ENCODE measurements around the gene PDE4D.

The PDE4D gene

GRCh38 chr5:59341155-59341554 is 552.4 kb downstream of the PDE4D start:
- Histone ChIP-seq H3K36me3 (ENCODE audit: control insufficient read depth in 1 of 2, insufficient read depth in 2 of 2, low read length in 2 of 2) (no peaks in the 10 kb centered on the region), H3K27me3 (ENCODE audit: low read depth, low read length) (no peaks in the 10 kb centered on the region), H3K27ac (ENCODE audit: low read length) (no peak overlapping the region), H3K9me3 (ENCODE audit: control insufficient read depth in 1 of 2, low read length in 2 of 2) (no peaks in the 10 kb centered on the region), H3K4me1 (ENCODE audit: control insufficient read depth in 1 of 2, insufficient read depth in 2 of 2, low read length in 2 of 2) (peaks cover 0 to 8% of the 10 kb centered on the region in 2 donors), H3K4me3 (ENCODE audit: low read depth in 1 of 2, low read length in 2 of 2) (no peak overlapping the region)

- no peaks in the 10 kb centered on the region for H3K27me3 ChIP-seq (ENCODE audit: low read depth, low read length)
- H3K27ac ChIP-seq (ENCODE audit: low read length), result no peak overlapping the region
- H3K4me1 ChIP-seq (ENCODE audit: control insufficient read depth in 1 of 2, insufficient read depth in 2 of 2, low read length in 2 of 2), result peaks cover 0 to 12% of the 10 kb centered on the region in 2 donors
- H3K4me3 ChIP-seq (ENCODE audit: low read depth in 1 of 2, low read length in 2 of 2), result no peak overlapping the region
- no peaks in the 10 kb centered on the region for H3K9me3 ChIP-seq (ENCODE audit: control insufficient read depth in 1 of 2, low read length in 2 of 2)
- H3K36me3 ChIP-seq (ENCODE audit: control insufficient read depth in 1 of 2, insufficient read depth in 2 of 2, low read length in 2 of 2), result no peaks in the 10 kb centered on the region
These were observed 552.9 kb downstream of the PDE4D start for GRCh38 chr5:59340637-59341036.

- Histone ChIP-seq H3K9me3 (ENCODE audit: control insufficient read depth in 1 of 2, low read length in 2 of 2) (no peaks in the 10 kb centered on the region), H3K4me3 (ENCODE audit: low read depth in 1 of 2, low read length in 2 of 2) (no peak overlapping the region), H3K4me1 (ENCODE audit: control insufficient read depth in 1 of 2, insufficient read depth in 2 of 2, low read length in 2 of 2) (peaks cover 0 to 12% of the 10 kb centered on the region in 2 donors), H3K27ac (ENCODE audit: low read length) (no peak overlapping the region), H3K27me3 (ENCODE audit: low read depth, low read length) (no peaks in the 10 kb centered on the region), H3K36me3 (ENCODE audit: control insufficient read depth in 1 of 2, insufficient read depth in 2 of 2, low read length in 2 of 2) (no peaks in the 10 kb centered on the region)
These were observed 556.3 kb downstream of the PDE4D start for GRCh38 chr5:59337240-59337639.

- no peak overlapping the region for H3K27ac ChIP-seq (ENCODE audit: low read length)
- H3K4me1 ChIP-seq (ENCODE audit: control insufficient read depth in 1 of 2, insufficient read depth in 2 of 2, low read length in 2 of 2), result peaks cover 0 to 12% of the 10 kb centered on the region in 2 donors
These were observed 558.0 kb downstream of the PDE4D start for GRCh38 chr5:59335544-59335943.

GRCh38 chr5:59333416-59333815 is 560.1 kb downstream of the PDE4D start:
- Histone ChIP-seq H3K4me1 (ENCODE audit: control insufficient read depth in 1 of 2, insufficient read depth in 2 of 2, low read length in 2 of 2) (peaks cover 8 to 24% of the 10 kb centered on the region in 2 donors), H3K9me3 (ENCODE audit: control insufficient read depth in 1 of 2, low read length in 2 of 2) (no peaks in the 10 kb centered on the region), H3K4me3 (ENCODE audit: low read depth in 1 of 2, low read length in 2 of 2) (no peak overlapping the region), H3K36me3 (ENCODE audit: control insufficient read depth in 1 of 2, insufficient read depth in 2 of 2, low read length in 2 of 2) (no peaks in the 10 kb centered on the region), H3K27ac (ENCODE audit: low read length) (no peak overlapping the region), H3K27me3 (ENCODE audit: low read depth, low read length) (no peaks in the 10 kb centered on the region)

More at GRCh38 chr5:59335544-59335943, 558.0 kb downstream of the PDE4D start:
- Histone ChIP-seq H3K27me3 (ENCODE audit: low read depth, low read length) (no peaks in the 10 kb centered on the region), H3K4me3 (ENCODE audit: low read depth in 1 of 2, low read length in 2 of 2) (no peak overlapping the region), H3K36me3 (ENCODE audit: control insufficient read depth in 1 of 2, insufficient read depth in 2 of 2, low read length in 2 of 2) (no peaks in the 10 kb centered on the region), H3K9me3 (ENCODE audit: control insufficient read depth in 1 of 2, low read length in 2 of 2) (no peaks in the 10 kb centered on the region)

GRCh38 chr5:59332236-59332973 is 561.1 kb downstream of the PDE4D start:
- no peaks in the 10 kb centered on the region for H3K9me3 ChIP-seq (ENCODE audit: control insufficient read depth in 1 of 2, low read length in 2 of 2)
- H3K36me3 ChIP-seq (ENCODE audit: control insufficient read depth in 1 of 2, insufficient read depth in 2 of 2, low read length in 2 of 2), result no peaks in the 10 kb centered on the region
- peaks cover 8 to 25% of the 10 kb centered on the region in 2 donors for H3K4me1 ChIP-seq (ENCODE audit: control insufficient read depth in 1 of 2, insufficient read depth in 2 of 2, low read length in 2 of 2)
- no peak overlapping the region for H3K4me3 ChIP-seq (ENCODE audit: low read depth in 1 of 2, low read length in 2 of 2)
- no peak overlapping the region for H3K27ac ChIP-seq (ENCODE audit: low read length)
- no peaks in the 10 kb centered on the region for H3K27me3 ChIP-seq (ENCODE audit: low read depth, low read length)

DNA sequence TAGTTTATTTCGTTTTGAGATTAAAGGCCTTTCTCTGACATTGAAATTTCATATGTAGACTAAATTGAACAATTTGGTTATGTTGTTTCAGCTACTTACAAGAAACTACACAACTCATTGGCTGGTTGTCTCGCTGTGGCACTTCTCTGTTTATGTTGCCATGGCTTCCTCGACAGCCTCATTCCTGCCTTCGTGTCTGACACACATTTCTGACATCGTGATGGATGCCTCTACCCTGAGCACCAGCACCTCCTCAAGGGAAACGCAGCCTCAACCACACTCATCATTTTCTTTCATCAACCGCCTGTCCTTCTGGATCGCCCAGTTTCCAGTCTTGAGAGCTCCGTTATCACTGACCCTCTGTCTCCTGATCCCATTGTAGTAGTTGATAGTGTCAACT is 562.8 kb downstream of the PDE4D start:
- no peaks in the 10 kb centered on the region for H3K36me3 ChIP-seq (ENCODE audit: control insufficient read depth in 1 of 2, insufficient read depth in 2 of 2, low read length in 2 of 2)
- H3K27me3 ChIP-seq (ENCODE audit: low read depth, low read length), result no peaks in the 10 kb centered on the region
- no peak overlapping the region for H3K27ac ChIP-seq (ENCODE audit: low read length)
- peaks cover 8 to 17% of the 10 kb centered on the region in 2 donors for H3K4me1 ChIP-seq (ENCODE audit: control insufficient read depth in 1 of 2, insufficient read depth in 2 of 2, low read length in 2 of 2)
- H3K9me3 ChIP-seq (ENCODE audit: control insufficient read depth in 1 of 2, low read length in 2 of 2), result no peaks in the 10 kb centered on the region
- H3K4me3 ChIP-seq (ENCODE audit: low read depth in 1 of 2, low read length in 2 of 2), result no peak overlapping the region

DNA sequence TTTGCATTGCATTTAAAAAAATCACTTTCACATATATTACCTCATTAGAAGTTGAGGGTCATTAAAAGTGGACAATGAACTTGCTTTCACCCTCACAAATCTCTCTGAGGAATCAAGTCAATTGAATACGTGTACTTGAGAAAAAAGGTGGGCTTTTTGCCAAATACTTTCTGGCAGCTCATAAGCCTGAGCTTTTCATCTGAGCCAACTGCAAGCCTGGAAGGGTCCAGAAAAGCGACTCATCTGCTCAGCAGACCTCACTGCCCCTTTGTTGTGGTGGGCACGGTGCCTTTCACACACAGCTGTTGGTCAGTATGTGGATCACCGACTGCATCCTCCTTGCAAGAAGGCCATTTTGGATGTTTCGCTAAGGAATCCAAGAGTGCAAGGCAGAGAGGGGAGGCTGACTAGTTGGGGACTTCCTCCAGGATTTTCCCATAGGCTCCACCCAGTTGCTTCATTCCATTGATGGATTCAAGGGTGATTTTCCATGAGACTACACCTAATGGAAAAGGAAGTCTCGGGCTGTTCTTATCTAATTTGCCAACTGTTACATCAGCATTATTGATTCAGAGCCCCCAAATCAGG is 564.7 kb downstream of the PDE4D start:
- no peaks in the 10 kb centered on the region for H3K36me3 ChIP-seq (ENCODE audit: control insufficient read depth in 1 of 2, insufficient read depth in 2 of 2, low read length in 2 of 2)
- peaks cover 8 to 17% of the 10 kb centered on the region in 2 donors for H3K4me1 ChIP-seq (ENCODE audit: control insufficient read depth in 1 of 2, insufficient read depth in 2 of 2, low read length in 2 of 2)
- no peak overlapping the region for H3K27ac ChIP-seq (ENCODE audit: low read length)
- H3K9me3 ChIP-seq (ENCODE audit: control insufficient read depth in 1 of 2, low read length in 2 of 2), result no peaks in the 10 kb centered on the region
- no peaks in the 10 kb centered on the region for H3K27me3 ChIP-seq (ENCODE audit: low read depth, low read length)
- H3K4me3 ChIP-seq (ENCODE audit: low read depth in 1 of 2, low read length in 2 of 2), result no peak overlapping the region

GRCh38 chr5:59327191-59327980 is 566.1 kb downstream of the PDE4D start:
- H3K27me3 ChIP-seq (ENCODE audit: low read depth, low read length), result no peaks in the 10 kb centered on the region
- H3K36me3 ChIP-seq (ENCODE audit: control insufficient read depth in 1 of 2, insufficient read depth in 2 of 2, low read length in 2 of 2), result no peaks in the 10 kb centered on the region
- no peak overlapping the region for H3K4me3 ChIP-seq (ENCODE audit: low read depth in 1 of 2, low read length in 2 of 2)
- no peaks in the 10 kb centered on the region for H3K9me3 ChIP-seq (ENCODE audit: control insufficient read depth in 1 of 2, low read length in 2 of 2)
- peaks cover 11 to 17% of the 10 kb centered on the region in 2 donors for H3K4me1 ChIP-seq (ENCODE audit: control insufficient read depth in 1 of 2, insufficient read depth in 2 of 2, low read length in 2 of 2)
- H3K27ac ChIP-seq (ENCODE audit: low read length), result no peak overlapping the region

GRCh38 chr5:59326596-59326995 is 566.9 kb downstream of the PDE4D start:
- Histone ChIP-seq H3K27me3 (ENCODE audit: low read depth, low read length) (no peaks in the 10 kb centered on the region), H3K36me3 (ENCODE audit: control insufficient read depth in 1 of 2, insufficient read depth in 2 of 2, low read length in 2 of 2) (no peaks in the 10 kb centered on the region), H3K27ac (ENCODE audit: low read length) (no peak overlapping the region), H3K4me3 (ENCODE audit: low read depth in 1 of 2, low read length in 2 of 2) (no peak overlapping the region), H3K4me1 (ENCODE audit: control insufficient read depth in 1 of 2, insufficient read depth in 2 of 2, low read length in 2 of 2) (peaks cover 19 to 21% of the 10 kb centered on the region in 2 donors), H3K9me3 (ENCODE audit: control insufficient read depth in 1 of 2, low read length in 2 of 2) (no peaks in the 10 kb centered on the region)

- peaks cover 21% of the 10 kb centered on the region in 2 donors for H3K4me1 ChIP-seq (ENCODE audit: control insufficient read depth in 1 of 2, insufficient read depth in 2 of 2, low read length in 2 of 2)
These were observed 568.5 kb downstream of the PDE4D start for GRCh38 chr5:59325070-59325469.

More at GRCh38 chr5:59325070-59325469, 568.5 kb downstream of the PDE4D start:
- Histone ChIP-seq H3K36me3 (ENCODE audit: control insufficient read depth in 1 of 2, insufficient read depth in 2 of 2, low read length in 2 of 2) (no peaks in the 10 kb centered on the region), H3K27me3 (ENCODE audit: low read depth, low read length) (no peaks in the 10 kb centered on the region), H3K27ac (ENCODE audit: low read length) (no peak overlapping the region), H3K4me3 (ENCODE audit: low read depth in 1 of 2, low read length in 2 of 2) (no peak overlapping the region), H3K9me3 (ENCODE audit: control insufficient read depth in 1 of 2, low read length in 2 of 2) (no peaks in the 10 kb centered on the region)
